Activated T-cell treated with anti-CD3 and anti-CD28 coated beads, Interleukin-2, amount 50 U/mL, for 4 hours (primary cell): ENCODE data around the gene PDS5A. TPM values are rescaled to one million over a fixed set of nuclear protein-coding genes. Genes with fewer than 3 reads are reported as not detected.
A peak's percentile ranks its signal among the peaks of the same experiment; 100 is the strongest.
"Not testable (repeated sequence)": the region's sequence is repeated elsewhere in the genome, so short reads cannot be mapped to it uniquely, and the experiment has no call there.

ENCODE experiments used
- ATAC-seq, 2 donors: fragments of 200-7000 bp; cut with Tn5 transposase; one replicate each; pipeline ENCODE4 v1.10.0; 2021
- DNase-seq: peaks from one replicate; pipeline ENCODE4 v3.0.0-alpha.2; 2020
- H3K27me3 Mint-ChIP-seq: one replicate; pipeline ENCODE4 v1.8.0; 2021; ENCODE audit warnings: low read depth, mixed read lengths
- H3K36me3 Mint-ChIP-seq: one replicate; pipeline ENCODE4 v1.8.0; 2022; ENCODE audit warnings: mixed read lengths; ENCODE audit not compliant: insufficient read depth
- H3K4me1 Mint-ChIP-seq: one replicate; pipeline ENCODE4 v1.8.0; 2021; ENCODE audit warnings: low read depth, mixed read lengths
- H3K4me3 Mint-ChIP-seq: one replicate; pipeline ENCODE4 v1.8.0; 2021; ENCODE audit warnings: mild to moderate bottlenecking, moderate library complexity, mixed read lengths
- H3K9me3 Mint-ChIP-seq: one replicate; pipeline ENCODE4 v1.8.0; 2021; ENCODE audit warnings: mixed read lengths
- total RNA-seq, 3 donors: library from RNA; stranded (reverse); gene quantifications; one replicate each; pipeline ENCODE4 v1.2.1, GENCODE V29; 2021

Gene PDS5A
- total RNA-seq, 3 donors from 2014 or later, result 97.5 to 106 (median 99.2) TPM

DNA sequence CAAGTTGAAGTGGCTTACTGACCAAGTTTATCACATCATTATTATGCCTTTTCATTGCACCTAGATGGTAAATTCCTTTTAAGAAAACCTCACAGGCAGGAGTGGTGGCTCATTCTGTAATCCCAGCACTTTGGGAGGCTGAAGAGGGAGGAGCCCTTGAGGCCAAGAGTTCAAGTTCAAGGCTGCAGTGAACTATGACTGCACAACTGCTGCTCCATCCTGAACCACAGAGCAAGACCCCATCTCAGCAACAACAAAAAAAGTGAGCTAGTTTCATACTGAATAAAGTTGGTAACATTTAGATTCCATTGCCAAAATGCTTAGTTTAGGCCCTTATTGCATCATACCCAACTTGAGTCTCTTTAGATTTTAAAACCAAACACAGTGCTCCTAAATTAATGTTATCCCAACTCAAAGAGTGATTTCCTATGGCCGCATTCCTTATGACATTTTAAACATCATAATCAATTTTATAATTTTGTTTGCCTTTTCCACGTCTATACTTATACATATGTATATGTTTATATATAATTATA, 36.0 kb downstream of the PDS5A start:
- no peak overlapping the region for H3K4me3 Mint-ChIP-seq
- H3K4me1 Mint-ChIP-seq, result peaks cover 54% of the 10 kb centered on the region
- no peak for ATAC-seq
- peaks cover 3% of the 10 kb centered on the region for H3K36me3 Mint-ChIP-seq
- no peaks in the 10 kb centered on the region for H3K27me3 Mint-ChIP-seq
- DNase-seq, result no peak
- H3K9me3 Mint-ChIP-seq, result no peaks in the 10 kb centered on the region

DNA sequence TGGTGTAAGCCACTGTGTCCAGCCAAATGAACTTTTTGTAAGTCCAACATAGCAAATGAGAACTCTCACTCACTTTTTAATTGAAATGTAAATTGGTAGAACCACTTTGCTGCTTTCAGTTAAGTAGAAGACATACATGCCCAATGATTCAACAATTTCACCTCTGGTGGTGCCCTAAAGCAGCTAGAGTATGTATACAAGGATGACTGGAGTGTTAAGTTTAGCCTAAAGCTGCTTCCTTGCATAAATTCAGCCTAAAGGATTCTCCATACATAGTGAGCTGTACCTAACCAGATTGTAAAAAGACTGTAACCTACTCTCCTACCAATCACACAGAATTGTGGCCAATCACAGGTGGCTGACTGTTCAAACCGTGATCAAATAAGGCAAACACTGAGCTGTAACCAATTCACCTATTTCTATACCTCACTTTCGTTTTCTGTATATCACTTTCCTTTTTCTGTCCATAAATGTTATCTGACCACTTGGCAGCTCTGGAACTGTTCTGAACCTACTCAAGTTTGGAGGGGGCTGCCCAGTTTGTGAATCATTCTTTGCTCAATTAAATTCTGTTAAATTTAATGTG, 39.9 kb downstream of the PDS5A start:
- Mint-ChIP-seq H3K27me3 (no peaks in the 10 kb centered on the region), H3K4me3 (no peak overlapping the region), H3K36me3 (peaks cover 9% of the 10 kb centered on the region), H3K4me1 (peaks cover 67% of the 10 kb centered on the region), H3K9me3 (no peaks in the 10 kb centered on the region)
- no peak for DNase-seq
- ATAC-seq, result peak; percentile 33 to 38

DNA sequence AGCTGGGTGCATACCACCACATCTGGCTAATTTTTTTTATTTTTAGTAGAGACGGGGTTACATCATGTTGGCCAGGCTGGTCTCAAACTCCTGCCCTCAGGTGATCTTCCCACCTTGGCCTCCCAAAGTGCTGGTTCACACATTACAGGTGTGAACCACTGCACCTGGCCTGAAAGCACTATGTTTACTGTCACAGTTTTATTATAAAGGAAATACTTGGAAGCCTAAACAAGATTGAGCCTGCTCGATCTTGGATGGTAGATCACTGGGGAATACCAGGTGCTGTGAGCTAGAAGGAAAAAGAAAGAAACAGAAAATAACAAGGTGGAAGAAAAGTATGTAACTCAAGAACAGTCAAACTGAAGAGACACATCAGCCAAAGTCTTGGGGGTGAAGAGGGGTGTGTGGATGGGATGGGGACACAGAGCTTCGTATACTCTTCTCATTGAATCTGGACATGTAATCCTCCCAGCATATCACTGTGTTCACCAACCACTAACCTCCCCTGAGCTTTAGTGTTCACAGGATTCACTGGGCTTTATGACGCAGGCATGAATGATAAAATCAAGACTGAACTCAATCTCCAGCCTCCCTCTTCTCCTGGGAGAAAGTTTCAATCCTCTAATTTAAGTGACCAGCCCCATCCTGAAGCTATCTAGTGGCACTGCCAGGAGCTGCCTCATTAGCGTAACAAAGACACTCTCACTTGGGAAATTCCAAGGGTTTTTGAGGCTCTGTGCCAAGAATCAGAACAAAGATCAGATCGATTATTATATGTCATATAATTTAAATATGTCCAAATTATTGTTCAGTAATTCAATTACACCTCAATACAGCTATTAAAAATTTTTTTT, 40.9 kb downstream of the PDS5A start:
- Mint-ChIP-seq H3K4me1 (peaks cover 69% of the 10 kb centered on the region), H3K4me3 (no peak overlapping the region), H3K36me3 (peaks cover 9% of the 10 kb centered on the region), H3K27me3 (no peaks in the 10 kb centered on the region), H3K9me3 (no peaks in the 10 kb centered on the region)
- no peak for ATAC-seq
- DNase-seq, result no peak

DNA sequence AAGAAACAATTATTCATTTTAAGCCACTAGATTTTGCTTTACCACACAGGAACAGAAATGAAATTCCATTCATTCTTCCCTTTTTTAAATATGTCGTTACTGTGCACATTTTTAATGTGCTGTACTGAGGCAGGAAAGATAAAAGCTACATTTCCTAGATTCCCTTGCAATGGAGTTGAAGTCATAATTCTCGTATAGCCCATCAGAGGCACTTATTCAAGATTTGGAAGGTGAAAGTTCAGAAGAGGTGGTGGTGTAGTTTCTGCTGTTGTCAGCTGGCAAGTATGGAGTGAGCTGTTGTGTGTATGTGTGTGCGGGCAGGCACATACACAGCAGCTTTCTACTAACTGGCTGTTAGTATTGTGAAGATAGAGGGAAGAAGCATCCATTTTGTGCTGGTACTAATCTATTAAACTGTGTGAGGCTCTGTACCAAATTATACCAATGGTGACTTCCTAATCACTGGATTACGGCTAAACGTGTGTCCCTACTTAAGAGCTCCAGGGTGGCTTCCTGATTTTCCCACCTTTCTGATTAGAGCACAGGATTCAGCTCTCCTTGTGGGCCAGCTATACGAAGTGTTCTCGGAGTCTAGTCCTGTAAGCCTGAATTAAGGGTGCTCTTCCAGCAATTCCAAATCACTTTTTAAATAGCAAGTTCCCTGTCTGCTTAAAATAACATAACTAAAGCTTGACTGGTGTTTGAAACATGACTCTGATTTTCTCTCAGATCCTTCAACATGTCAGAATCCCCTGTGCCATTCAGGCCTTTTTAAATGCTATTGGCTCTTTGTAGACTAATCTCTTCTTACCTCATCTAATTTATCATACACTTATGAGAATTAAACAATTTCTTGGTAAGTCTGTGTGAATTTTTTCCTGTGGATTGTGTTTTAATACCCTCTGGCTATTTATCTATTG, 43.8 kb downstream of the PDS5A start:
- Mint-ChIP-seq H3K4me3 (peak overlapping the region; percentile 16), H3K27me3 (no peaks in the 10 kb centered on the region), H3K4me1 (peaks cover 69% of the 10 kb centered on the region), H3K36me3 (peaks cover 9% of the 10 kb centered on the region), H3K9me3 (no peaks in the 10 kb centered on the region)
- ATAC-seq (no peak), DNase-seq (no peak)

DNA sequence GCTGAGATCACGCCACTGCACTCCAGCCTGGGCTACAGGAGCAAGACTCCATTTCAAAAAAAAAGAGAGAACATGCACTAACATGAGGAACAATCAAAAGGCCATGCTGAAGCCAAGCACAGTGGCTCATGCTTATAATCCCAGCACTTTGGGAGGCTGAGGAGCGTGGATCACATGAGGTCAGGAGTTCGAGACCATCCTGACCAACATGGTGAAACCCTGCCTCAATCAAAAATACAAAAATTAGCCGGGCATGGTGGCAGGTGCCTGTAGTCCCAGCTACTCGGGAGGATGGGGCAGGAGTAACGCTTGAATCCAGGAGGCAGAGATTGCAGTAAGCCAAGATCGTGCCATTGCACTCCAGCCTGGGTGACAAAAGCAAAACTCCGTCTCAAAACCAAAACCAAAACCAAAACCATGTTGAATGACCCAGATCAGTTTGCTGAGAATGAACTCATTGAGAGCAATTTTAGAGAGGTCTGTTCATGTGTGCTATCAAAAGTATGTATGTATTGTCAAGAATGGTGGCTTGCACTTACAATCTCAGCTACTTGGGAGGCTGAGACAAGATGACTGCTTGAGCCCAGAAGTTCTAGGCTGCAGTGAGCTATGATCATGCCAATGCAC, 44.8 kb downstream of the PDS5A start:
- H3K27me3 Mint-ChIP-seq, result no peaks in the 10 kb centered on the region
- DNase-seq (no peak), ATAC-seq (peak; percentile 76 to 78)
- H3K4me3 Mint-ChIP-seq, result peak overlapping the region; percentile 16
- H3K4me1 Mint-ChIP-seq, result peaks cover 68% of the 10 kb centered on the region
- no peaks in the 10 kb centered on the region for H3K9me3 Mint-ChIP-seq
- H3K36me3 Mint-ChIP-seq, result peaks cover 9% of the 10 kb centered on the region

DNA sequence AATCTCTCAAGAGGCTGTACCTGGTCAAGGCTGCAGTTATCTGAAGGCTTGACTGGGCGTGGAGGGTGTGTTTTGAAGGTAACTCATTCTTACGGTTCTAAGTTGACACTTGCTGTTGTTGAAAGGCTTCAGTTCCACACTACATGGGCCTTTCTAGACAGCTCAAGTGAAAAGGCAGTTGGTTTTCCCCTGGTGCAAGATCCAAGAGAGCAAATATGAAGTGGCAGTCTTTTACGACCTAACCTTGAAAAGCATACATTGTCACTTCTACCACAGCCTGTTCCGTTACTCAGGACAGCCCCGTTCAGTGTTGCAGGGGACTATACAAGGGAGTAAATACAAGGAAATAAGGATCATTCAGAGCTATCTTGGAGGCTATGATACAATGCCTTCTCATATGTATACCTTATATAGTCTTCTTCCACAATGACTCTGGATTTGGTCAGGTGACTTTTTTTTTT, 46.2 kb downstream of the PDS5A start:
- H3K27me3 Mint-ChIP-seq, result no peaks in the 10 kb centered on the region
- H3K9me3 Mint-ChIP-seq, result no peaks in the 10 kb centered on the region
- peaks cover 59% of the 10 kb centered on the region for H3K4me1 Mint-ChIP-seq
- peak overlapping the region; percentile 16 for H3K4me3 Mint-ChIP-seq
- ATAC-seq, result peak; percentile 36 to 46
- no peak for DNase-seq
- peaks cover 14% of the 10 kb centered on the region for H3K36me3 Mint-ChIP-seq

DNA sequence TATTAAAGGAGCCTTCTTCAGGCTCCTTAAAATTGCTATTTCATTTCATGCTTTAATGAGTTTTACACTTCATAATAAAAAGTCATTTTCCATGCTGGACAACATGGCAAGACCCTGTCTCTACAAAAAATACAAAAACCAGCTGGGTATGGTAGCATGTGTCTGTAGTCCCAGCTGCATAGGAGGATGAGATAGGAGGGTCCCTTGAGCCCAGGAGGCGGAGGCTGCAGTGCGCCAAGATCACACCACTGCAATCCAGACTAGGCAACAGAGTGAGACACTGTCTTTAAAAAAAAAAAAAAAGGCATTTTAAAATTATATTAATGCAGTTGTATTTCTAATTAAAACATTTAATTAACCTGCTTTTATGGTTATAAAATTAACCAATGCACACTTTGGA, 49.2 kb downstream of the PDS5A start:
- DNase-seq, result no peak
- Mint-ChIP-seq H3K36me3 (peaks cover 23% of the 10 kb centered on the region), H3K4me3 (no peak overlapping the region), H3K9me3 (no peaks in the 10 kb centered on the region), H3K27me3 (no peaks in the 10 kb centered on the region), H3K4me1 (peaks cover 35% of the 10 kb centered on the region)
- ATAC-seq, result no peak

DNA sequence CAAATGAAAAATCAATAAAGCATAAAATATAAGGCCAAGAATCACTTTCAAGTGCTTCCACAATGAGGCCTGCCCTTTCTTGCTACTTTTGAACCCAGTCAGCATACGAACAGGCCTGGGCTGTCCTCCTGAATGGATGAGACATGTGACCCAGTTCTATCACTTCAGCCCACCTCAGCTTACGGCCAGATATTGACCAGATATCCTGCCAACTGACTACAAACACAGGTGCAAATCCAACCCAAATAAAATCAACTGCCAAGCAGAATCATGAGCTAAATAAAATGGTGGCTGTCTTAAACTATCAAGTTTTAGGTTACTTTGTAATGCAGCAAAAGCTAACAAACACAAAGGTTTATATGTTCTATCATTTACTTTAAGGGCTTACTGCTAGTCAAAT, 53.7 kb downstream of the PDS5A start:
- peaks cover 8% of the 10 kb centered on the region for H3K4me1 Mint-ChIP-seq

DNA sequence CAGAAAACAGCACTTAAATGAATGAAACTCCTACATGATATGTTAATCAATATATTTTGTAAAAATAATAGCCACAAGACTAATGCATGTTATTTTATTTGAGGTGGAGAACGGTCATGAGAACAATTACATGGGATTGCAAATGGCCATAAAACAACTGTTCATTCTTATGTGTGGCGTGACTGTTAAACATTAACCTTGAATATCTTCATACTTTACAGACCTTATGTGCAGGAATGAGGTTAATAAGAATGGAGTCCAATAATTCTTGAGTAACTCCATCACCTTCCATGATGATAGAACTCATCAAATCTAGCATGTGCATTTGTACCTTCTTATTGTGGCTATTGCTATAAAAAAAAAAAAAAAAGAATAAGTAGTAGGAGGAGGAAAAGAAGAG, 55.3 kb downstream of the PDS5A start:
- no peaks in the 10 kb centered on the region for H3K9me3 Mint-ChIP-seq
- ATAC-seq, result no peak

More for the DNA sequence above, 53.7 kb downstream of the PDS5A start:
- no peaks in the 10 kb centered on the region for H3K27me3 Mint-ChIP-seq
- no peak overlapping the region for H3K4me3 Mint-ChIP-seq
- peaks cover 26% of the 10 kb centered on the region for H3K36me3 Mint-ChIP-seq
- ATAC-seq (no peak), DNase-seq (no peak)
- no peaks in the 10 kb centered on the region for H3K9me3 Mint-ChIP-seq

DNA sequence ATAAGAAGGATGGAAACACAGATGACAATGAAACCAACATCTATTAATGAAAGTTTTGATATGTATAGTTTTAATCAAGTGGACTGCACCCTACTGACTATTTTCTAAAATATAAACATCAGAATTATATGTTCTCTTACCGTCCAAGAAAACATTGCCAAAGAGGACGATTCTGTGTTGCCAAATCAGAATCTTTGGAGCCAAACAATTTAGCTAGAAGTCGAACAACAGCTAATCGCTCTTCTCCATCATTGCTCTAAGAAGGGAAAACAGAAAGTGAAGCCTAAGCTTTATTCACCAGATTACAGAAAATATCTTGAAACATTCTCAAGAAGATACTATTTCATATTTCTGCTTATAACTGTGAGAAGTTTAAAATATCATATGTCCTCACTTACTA, 64.2 kb downstream of the PDS5A start:
- Mint-ChIP-seq H3K4me3 (no peak overlapping the region), H3K4me1 (no peaks in the 10 kb centered on the region), H3K36me3 (peaks cover 14% of the 10 kb centered on the region), H3K27me3 (no peaks in the 10 kb centered on the region), H3K9me3 (no peaks in the 10 kb centered on the region)
- no peak for DNase-seq
- no peak for ATAC-seq

More for the DNA sequence above, 55.3 kb downstream of the PDS5A start:
- DNase-seq, result no peak
- H3K4me3 Mint-ChIP-seq, result no peak overlapping the region
- H3K4me1 Mint-ChIP-seq, result peaks cover 4% of the 10 kb centered on the region
- H3K36me3 Mint-ChIP-seq, result peaks cover 28% of the 10 kb centered on the region
- H3K27me3 Mint-ChIP-seq, result no peaks in the 10 kb centered on the region

DNA sequence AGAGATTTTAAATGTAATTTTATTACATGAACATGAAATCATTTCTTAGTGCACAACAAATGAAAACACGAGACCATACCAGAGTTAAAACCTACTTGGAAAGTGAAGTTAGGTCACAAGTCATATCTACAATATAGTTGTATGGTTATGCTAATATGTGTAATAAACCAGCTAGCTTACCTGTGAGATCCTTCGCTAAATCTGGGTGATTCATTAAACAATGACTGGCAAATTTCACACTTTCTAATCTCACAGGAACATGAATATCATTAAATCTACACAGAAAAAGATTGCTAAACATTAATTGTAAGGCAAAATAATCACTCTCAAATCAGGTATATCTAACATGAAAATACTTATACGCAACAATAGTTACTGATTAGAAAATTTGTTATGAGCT, 67.6 kb downstream of the PDS5A start:
- H3K27me3 Mint-ChIP-seq, result no peaks in the 10 kb centered on the region
- DNase-seq (no peak), ATAC-seq (no peak)
- H3K4me3 Mint-ChIP-seq, result no peak overlapping the region
- H3K4me1 Mint-ChIP-seq, result peaks cover 4% of the 10 kb centered on the region
- H3K36me3 Mint-ChIP-seq, result peaks cover 24% of the 10 kb centered on the region
- H3K9me3 Mint-ChIP-seq, result no peaks in the 10 kb centered on the region

DNA sequence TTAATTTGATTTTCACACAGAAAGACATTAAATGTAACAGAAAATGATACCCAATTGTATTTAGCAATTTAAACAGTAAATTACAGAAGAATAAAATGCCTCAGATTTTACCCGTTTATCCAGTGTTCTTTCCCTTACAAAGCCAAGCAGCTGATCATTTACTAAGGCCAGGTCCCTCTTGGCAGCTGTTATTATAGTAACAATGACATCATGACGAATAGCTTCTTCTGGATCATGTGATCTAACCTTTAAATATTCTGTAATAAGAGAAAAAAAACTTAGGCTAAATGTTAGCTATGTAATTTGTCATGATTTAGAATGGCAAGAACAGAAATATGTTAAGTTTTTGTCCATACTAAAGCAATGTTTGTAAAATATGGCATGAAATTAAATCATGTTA, 69.4 kb downstream of the PDS5A start:
- H3K4me1 Mint-ChIP-seq, result peaks cover 4% of the 10 kb centered on the region
- H3K4me3 Mint-ChIP-seq, result no peak overlapping the region
- ATAC-seq, result no peak

DNA sequence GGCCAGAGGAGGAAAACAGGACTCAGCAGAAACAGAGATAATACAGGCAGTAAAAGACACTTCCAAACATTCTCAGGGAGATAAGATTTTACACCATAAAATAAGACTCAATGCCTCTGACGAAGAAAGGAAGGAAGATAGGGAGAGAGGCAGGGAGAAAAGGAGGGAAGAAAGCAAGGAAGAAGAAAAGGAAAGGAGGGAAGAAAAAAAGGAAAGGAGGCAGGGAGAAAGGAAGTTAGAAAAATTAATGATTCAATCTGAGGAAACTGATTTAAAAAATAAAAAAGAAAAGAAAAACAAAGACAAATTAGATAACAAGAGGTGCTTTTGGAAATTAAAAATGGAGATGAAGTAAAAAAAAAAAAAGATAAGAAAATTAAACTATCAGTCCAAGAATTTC, 72.1 kb downstream of the PDS5A start:
- DNase-seq (no peak), ATAC-seq (no peak)
- Mint-ChIP-seq H3K27me3 (no peaks in the 10 kb centered on the region), H3K4me3 (no peak overlapping the region), H3K9me3 (no peaks in the 10 kb centered on the region), H3K4me1 (peaks cover 4% of the 10 kb centered on the region), H3K36me3 (peaks cover 27% of the 10 kb centered on the region)

More for the DNA sequence above, 69.4 kb downstream of the PDS5A start:
- H3K27me3 Mint-ChIP-seq, result no peaks in the 10 kb centered on the region
- H3K9me3 Mint-ChIP-seq, result no peaks in the 10 kb centered on the region
- no peak for DNase-seq
- H3K36me3 Mint-ChIP-seq, result peaks cover 26% of the 10 kb centered on the region

DNA sequence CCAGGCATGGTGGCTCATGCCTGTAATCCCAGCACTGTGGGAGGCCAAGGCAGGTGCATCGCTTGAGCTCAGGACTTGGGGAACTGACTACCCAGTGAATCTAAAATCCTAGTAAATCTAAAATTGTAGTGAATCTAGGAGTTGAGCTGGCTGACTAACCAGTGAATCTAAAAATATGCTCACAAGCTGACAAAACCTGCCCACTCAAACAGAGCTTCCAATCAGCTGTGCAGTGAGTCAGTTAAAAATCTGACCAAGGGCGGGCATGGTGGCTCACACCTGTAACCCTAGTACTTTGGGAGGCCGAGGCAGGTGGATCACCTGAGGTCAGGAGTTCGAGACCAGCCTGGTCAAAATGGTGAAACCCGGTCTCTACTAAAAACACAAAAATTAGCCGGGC, 72.7 kb downstream of the PDS5A start:
- DNase-seq, H3K4me1 Mint-ChIP-seq, H3K27me3 Mint-ChIP-seq, H3K4me3 Mint-ChIP-seq, ATAC-seq, H3K9me3 Mint-ChIP-seq: not testable (repeated sequence)
- peaks cover 25% of the 10 kb centered on the region for H3K36me3 Mint-ChIP-seq
